GM15510 (cell line): ENCODE measurements around the gene AMBP.

Source experiments
- POLR2A ChIP-seq: IDR thresholded peaks from 3 replicates; pipeline ENCODE4 v1.6.1; 2011; ENCODE audit warnings: borderline replicate concordance; ENCODE audit not compliant: insufficient read length; ENCODE audit errors: extremely low read depth

AMBP gene

DNA sequence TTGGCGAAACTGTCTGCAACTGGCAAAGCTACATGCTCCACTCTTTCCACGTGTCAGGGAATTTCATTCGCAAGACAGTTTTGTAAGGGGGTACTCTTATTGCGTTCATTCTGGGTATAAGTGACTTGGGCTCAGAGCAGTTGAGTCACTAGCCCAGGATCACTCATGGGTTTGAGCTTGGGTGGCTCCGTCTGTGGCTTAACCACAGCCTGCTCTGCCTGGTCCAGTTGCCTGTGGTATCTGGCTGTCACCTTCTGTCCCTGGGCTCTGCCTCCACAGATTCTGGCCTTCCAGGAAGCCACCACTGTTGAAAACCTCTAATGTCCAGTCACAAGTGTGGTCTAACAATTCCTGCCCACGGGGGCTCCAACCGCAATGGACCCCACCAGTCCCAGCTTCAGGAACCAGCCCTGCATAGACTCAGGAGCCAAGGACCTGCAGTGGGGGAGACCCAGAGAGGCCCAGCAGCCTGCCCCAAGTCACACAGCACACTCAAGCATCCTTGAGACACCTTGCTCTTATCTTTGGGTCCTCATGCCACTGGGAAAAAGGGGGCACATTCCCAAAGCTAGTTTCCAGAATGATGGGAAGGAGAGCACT is 10.6 kb upstream of the AMBP start:
- no peak for TF ChIP-seq POLR2A

DNA sequence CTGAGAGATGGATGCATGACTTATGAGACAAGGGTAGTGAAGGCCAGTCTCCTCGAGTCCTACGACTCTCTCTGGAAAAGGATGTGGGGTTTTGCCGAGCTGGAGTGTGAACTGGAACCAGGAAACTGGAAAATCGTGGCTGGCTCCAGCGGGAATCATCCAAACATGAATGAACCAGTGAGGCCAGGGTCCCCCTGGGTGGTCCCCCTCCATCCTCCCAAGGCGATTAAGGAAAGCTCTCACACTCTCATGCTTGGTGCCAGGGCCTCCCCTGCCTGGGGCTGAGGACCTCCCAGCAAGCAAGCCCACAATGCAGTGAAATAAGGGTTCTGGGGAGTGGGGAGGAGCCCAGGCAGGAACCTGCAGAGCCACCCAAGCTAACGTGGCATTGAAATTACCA is 9.6 kb upstream of the AMBP start:
- no peak for TF ChIP-seq POLR2A

- no peak for TF ChIP-seq POLR2A
Observed at GRCh38 chr9:114086607-114087006, 8.5 kb upstream of the AMBP start.

DNA sequence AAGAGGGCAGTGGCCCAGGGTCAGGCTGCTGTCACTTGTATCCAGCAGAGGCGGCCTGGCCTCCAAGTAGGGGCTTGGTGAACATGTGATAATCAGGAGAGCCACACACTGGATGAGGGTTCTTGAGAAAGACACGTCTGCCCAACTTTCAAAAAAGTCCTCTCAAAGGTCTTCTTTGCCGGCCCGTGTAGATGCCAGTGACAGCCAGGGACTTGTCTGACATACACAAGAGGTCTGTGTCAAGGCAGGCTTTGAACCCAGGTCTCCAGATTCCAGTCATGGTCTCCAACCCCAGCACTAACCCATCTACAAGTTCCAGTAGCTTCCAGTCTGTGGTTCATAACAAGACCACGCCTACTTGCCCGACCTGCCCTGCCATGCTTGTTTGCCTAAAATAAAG is 7.9 kb upstream of the AMBP start:
- no peak for TF ChIP-seq POLR2A

- TF ChIP-seq POLR2A: no peak
Observed at GRCh38 chr9:114085387-114085789, 7.3 kb upstream of the AMBP start.

GRCh38 chr9:114084282-114085073 is 6.4 kb upstream of the AMBP start:
- TF ChIP-seq POLR2A: no peak

GRCh38 chr9:114083666-114084065 is 5.6 kb upstream of the AMBP start:
- TF ChIP-seq POLR2A: no peak

DNA sequence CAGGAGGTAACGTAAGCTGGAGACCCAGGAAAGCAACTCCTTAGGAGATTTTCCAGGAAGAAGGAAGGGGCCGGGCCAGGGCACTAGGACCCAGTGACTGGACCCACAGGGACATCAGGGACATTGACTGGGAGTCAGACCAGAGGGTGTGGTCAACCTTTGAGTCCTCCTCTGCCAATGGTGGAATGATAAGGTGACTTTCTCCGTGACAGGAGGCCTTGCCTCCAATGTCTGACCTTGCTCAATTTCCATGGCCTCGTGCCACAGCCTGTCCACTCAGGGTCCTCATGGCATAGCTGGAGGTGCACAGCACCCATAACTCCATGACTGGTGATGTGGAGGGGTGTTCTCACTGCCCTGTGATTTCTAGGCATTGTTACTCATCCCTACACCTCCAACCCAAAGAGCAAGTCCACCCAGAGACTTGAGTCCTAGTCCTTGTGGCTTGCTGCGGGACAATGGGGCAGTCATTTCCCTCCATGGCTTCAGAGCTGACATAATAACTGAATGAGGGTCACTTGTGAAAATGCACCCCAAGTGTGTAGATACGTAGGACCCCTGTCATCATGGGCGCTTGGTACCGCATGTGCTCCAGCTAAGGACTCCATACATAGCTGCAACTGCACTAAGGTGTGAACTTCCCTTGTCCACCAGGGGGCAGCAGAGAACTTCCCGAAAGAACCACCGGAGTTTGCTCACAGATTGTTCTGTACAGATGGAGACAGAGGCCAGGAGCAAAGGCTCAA is 4.1 kb upstream of the AMBP start:
- no peak for TF ChIP-seq POLR2A

- no peak for TF ChIP-seq POLR2A
Observed at GRCh38 chr9:114081441-114082016, 3.4 kb upstream of the AMBP start.

GRCh38 chr9:114080773-114081440 is 2.8 kb upstream of the AMBP start:
- no peak for TF ChIP-seq POLR2A

GRCh38 chr9:114080195-114080772 is 2.2 kb upstream of the AMBP start:
- no peak for TF ChIP-seq POLR2A

DNA sequence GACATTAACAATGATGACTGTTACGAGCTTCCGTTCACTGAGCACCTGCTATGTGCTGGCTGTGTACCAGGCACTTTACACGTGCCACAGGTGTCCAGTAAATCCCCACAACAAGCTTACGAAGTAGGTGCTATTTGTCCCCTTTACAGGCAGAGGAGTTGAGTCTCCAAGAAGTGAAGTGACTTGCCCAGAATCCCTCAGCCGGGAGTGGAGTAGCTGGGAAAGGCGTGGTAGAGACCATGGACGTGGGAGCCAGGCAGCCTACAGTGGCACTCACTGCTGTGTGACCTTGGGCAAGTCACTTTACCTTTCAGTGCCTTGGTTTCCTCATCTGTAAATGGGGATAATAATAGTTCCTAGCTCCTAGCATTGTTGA is 669 bp upstream of the AMBP start:
- TF ChIP-seq POLR2A: no peak

GRCh38 chr9:114077162-114077837 is 800 bp downstream of the AMBP start:
- TF ChIP-seq POLR2A: no peak
